Neural progenitor cell (in vitro differentiated cells): ENCODE measurements around the gene OCA2.

Source experiments
- EZH2 ChIP-seq: fragments of 200-600 bp; sonication (generic); IDR thresholded peaks from 2 replicates; pipeline ENCODE4 v1.6.1; 2017; ENCODE audit warnings: antibody characterized with exemption, mild to moderate bottlenecking, moderate library complexity
- TF ChIP-seq, protein P1 (sequence below): fragments of 200-600 bp; sonication (generic); IDR thresholded peaks from 2 replicates; pipeline ENCODE4 v1.5.1; 2017; ENCODE audit warnings: antibody characterized with exemption, mild to moderate bottlenecking

DNA sequence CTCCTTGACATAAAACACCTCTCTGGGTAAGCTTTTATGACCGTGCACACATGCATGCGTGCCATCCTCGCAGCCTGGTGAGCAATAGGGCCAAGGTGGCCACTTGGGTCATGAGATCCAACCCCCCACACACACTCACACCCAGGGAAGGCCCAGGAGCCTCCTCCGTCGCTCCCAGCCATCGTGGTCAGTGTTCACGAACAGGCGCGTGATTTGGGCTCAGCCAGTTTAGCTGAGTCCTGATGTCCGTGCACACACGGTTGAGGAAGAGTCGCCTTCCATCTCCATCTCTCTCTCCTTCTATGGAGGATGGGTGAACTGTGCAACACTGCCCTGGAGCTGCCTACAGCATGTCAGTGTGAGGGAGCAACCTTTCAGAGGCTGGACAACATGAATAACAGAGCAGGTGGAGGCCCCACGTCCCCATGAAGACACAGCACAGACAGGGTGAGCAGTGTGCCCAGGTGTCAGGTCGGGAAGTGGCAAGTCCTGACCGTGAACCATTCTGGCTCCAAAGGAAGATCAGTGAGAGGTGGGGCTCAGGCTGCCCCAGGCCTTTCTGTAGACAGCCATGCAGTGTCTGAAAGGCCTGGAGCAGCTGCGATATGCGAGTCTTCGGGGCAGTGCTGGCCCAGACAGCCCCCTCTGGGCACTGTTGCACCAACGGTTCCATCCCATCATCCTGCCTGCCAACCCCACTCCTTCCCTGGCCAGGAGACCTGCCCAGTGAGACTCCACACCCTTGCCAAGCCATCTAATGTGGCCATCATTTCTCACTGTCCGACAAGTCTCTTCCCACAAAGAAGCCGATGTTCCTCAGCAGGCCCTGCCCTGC is 253.4 kb downstream of the OCA2 start:
- TF ChIP-seq, protein P1, sequence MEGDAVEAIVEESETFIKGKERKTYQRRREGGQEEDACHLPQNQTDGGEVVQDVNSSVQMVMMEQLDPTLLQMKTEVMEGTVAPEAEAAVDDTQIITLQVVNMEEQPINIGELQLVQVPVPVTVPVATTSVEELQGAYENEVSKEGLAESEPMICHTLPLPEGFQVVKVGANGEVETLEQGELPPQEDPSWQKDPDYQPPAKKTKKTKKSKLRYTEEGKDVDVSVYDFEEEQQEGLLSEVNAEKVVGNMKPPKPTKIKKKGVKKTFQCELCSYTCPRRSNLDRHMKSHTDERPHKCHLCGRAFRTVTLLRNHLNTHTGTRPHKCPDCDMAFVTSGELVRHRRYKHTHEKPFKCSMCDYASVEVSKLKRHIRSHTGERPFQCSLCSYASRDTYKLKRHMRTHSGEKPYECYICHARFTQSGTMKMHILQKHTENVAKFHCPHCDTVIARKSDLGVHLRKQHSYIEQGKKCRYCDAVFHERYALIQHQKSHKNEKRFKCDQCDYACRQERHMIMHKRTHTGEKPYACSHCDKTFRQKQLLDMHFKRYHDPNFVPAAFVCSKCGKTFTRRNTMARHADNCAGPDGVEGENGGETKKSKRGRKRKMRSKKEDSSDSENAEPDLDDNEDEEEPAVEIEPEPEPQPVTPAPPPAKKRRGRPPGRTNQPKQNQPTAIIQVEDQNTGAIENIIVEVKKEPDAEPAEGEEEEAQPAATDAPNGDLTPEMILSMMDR, result no peak
- TF ChIP-seq EZH2, result no peak
